NCI-H2196 (cell line): ENCODE results near the gene MRPL2.

Source experiments
- DNase-seq: peaks from one replicate; lab custom pipeline; 2025; ENCODE audit not compliant: unreplicated experiment; lab: John Stamatoyannopoulos, UW

The MRPL2 gene

GRCh38 chr6:43059168-43060033, at the start of gene MRPL2, which contains the start of gene KLC4:
Gene MRPL2 (minus strand): TSS chr6:43059434. CDS start chr6:43059381, 53 bp downstream.
Gene KLC4 (plus strand): TSS chr6:43059631. CDS start chr6:43061336, 1,705 bp downstream.
- peak; percentile 98 for DNase-seq

- DNase-seq: no peak
Measured at GRCh38 chr6:43107344-43108062, 48.3 kb upstream of the MRPL2 start.

GRCh38 chr6:43105538-43106222, 46.4 kb upstream of the MRPL2 start:
- no peak for DNase-seq

GRCh38 chr6:43103253-43103876, 44.1 kb upstream of the MRPL2 start:
- DNase-seq: no peak

GRCh38 chr6:43101497-43101896, 42.3 kb upstream of the MRPL2 start:
- no peak for DNase-seq

- DNase-seq: no peak
Measured at GRCh38 chr6:43097502-43097901, 38.3 kb upstream of the MRPL2 start.

GRCh38 chr6:43097098-43097489, 37.9 kb upstream of the MRPL2 start:
- DNase-seq: no peak

- no peak for DNase-seq
Measured at GRCh38 chr6:43096451-43097097, 37.3 kb upstream of the MRPL2 start.

- no peak for DNase-seq
Measured at GRCh38 chr6:43095939-43096338, 36.7 kb upstream of the MRPL2 start.

- no peak for DNase-seq
Measured at GRCh38 chr6:43093436-43094289, 34.4 kb upstream of the MRPL2 start.

GRCh38 chr6:43092635-43093034, 33.4 kb upstream of the MRPL2 start:
- DNase-seq: no peak

GRCh38 chr6:43091436-43091991, 32.3 kb upstream of the MRPL2 start:
- DNase-seq: no peak

GRCh38 chr6:43091020-43091419, 31.8 kb upstream of the MRPL2 start:
- DNase-seq: no peak

- DNase-seq: peak; percentile 29
Measured at GRCh38 chr6:43090559-43090956, 31.3 kb upstream of the MRPL2 start.

GRCh38 chr6:43089874-43090558, 30.8 kb upstream of the MRPL2 start:
- DNase-seq: no peak

GRCh38 chr6:43089467-43089866, 30.2 kb upstream of the MRPL2 start:
- no peak for DNase-seq

- no peak for DNase-seq
Measured at GRCh38 chr6:43088654-43089056, 29.4 kb upstream of the MRPL2 start.

- DNase-seq: no peak
Measured at GRCh38 chr6:43086022-43086658, 26.9 kb upstream of the MRPL2 start.
